Ishikawa (cell line): Measurements from ENCODE around the gene WNK4.

Experiments used
- EGR1 ChIP-seq: IDR thresholded peaks from 2 replicates; pipeline ENCODE4 v1.6.1; 2012
- RAD21 ChIP-seq: IDR thresholded peaks from 2 replicates; pipeline ENCODE4 v1.6.1; 2012; ENCODE audit warnings: low read depth

DNA sequence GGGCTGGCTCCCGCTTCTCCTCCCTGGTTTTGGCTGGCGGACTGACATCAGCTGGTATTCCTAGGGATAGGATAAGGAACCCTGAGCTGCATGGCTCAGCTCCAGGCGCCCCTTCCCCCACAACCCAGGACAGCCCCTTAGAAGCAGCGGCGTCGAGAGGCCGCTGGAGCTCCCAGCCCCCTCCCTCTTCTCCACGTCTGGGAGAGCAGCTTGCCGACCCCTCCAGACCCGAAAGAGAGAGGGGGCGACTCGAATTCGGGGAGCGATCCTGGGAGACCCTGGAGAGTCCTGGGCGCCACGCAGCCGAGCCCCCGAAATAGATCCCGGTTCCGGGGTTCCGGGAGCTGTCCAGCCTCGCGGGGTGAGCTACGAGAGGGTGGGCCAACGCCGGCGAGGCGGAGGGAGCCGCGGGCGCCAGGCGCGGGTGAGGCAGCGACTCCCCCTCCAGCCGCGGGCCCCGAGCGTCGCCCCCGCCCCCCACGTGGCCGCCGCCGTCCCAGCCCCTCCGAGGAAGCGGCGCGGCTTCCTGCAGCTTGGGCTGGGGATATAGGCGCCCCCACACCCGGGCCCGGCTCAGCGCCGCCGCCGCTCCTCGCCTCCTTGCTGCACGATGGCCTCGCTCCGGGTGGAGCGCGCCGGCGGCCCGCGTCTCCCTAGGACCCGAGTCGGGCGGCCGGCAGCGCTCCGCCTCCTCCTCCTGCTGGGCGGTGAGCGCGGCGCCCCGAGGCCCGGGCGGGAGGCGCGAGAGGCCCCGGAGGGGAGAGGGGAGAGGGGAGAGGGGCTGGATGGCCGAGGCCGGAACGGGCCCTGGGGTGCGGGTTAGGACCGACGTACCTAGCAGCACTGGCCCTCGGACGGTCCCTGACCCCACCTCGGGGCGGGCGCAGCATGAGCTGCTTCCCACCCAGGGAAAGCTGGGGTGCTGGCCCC lies 19.5 kb upstream of the WNK4 start, which contains the start of gene RAMP2:
- TF ChIP-seq RAD21 (no peak), EGR1 (no peak)
